GM23338 (cell line): Measurements from ENCODE around the gene EFHD2. TPM values are rescaled to one million over a fixed set of nuclear protein-coding genes. Genes with fewer than 3 reads are reported as not detected.

Source experiments
- ATAC-seq: fragments of 200-7000 bp; cut with Tn5 transposase; 3 replicates; pipeline ENCODE4 v1.9.1; 2020
- DNase-seq: peaks from one replicate; pipeline ENCODE4 v3.0.0-alpha.2; 2015; ENCODE audit warnings: low spot score
- H2AFZ ChIP-seq: fragments of 200-600 bp; sonication (generic); 2 replicates; pipeline ENCODE4 v1.8.0; 2016; ENCODE audit warnings: antibody characterized with exemption, mild to moderate bottlenecking, moderate library complexity
- H3F3A ChIP-seq: fragments of 200-600 bp; sonication (generic); replicated peaks from 2 replicates; pipeline ENCODE4 v1.8.0; 2017; ENCODE audit warnings: antibody characterized with exemption, mixed run types, low read depth
- H3K27ac ChIP-seq: fragments of 200-600 bp; sonication (generic); 2 replicates; pipeline ENCODE4 v1.6.1; 2016; ENCODE audit warnings: low read depth
- H3K27me3 ChIP-seq: fragments of 200-600 bp; sonication (generic); 2 replicates; pipeline ENCODE4 v1.8.0; 2016; ENCODE audit warnings: mild to moderate bottlenecking, mixed run types, moderate library complexity; ENCODE audit not compliant: insufficient read depth
- H3K36me3 ChIP-seq: fragments of 200-600 bp; sonication (generic); 2 replicates; pipeline ENCODE4 v1.8.0; 2016; ENCODE audit warnings: mild to moderate bottlenecking; ENCODE audit not compliant: insufficient read depth
- H3K4me1 ChIP-seq: fragments of 200-600 bp; sonication (generic); 2 replicates; pipeline ENCODE4 v1.8.0; 2016; ENCODE audit warnings: mild to moderate bottlenecking, moderate library complexity; ENCODE audit not compliant: insufficient read depth
- H3K4me2 ChIP-seq: fragments of 200-600 bp; sonication (generic); 2 replicates; pipeline ENCODE4 v1.7.1; 2017; ENCODE audit warnings: mixed run types
- H3K4me3 ChIP-seq: fragments of 200-600 bp; sonication (generic); 2 replicates; pipeline ENCODE4 v1.6.1; 2016; ENCODE audit warnings: mixed run types
- H3K79me2 ChIP-seq: fragments of 200-600 bp; sonication (generic); replicated peaks from 2 replicates; pipeline ENCODE4 v1.8.0; 2017; ENCODE audit warnings: mild to moderate bottlenecking; ENCODE audit not compliant: insufficient read depth
- H3K9me2 ChIP-seq: fragments of 200-600 bp; sonication (generic); 2 replicates; pipeline ENCODE4 v1.8.0; 2017; ENCODE audit not compliant: insufficient read depth
- H4K20me1 ChIP-seq: fragments of 200-600 bp; sonication (generic); replicated peaks from 2 replicates; pipeline ENCODE4 v1.8.0; 2017; ENCODE audit warnings: mild to moderate bottlenecking; ENCODE audit not compliant: insufficient read depth
- H3K27ac Mint-ChIP-seq: 2 replicates; pipeline ENCODE4 v1.8.0; 2020; ENCODE audit warnings: inconsistent platforms, mild to moderate bottlenecking, moderate library complexity, mixed read lengths
- H3K27me3 Mint-ChIP-seq: 3 replicates; pipeline ENCODE4 v1.8.0; 2022; ENCODE audit warnings: low read depth, mild to moderate bottlenecking, moderate library complexity, mixed read lengths, inconsistent platforms; ENCODE audit not compliant: insufficient read depth, poor library complexity
- H3K36me3 Mint-ChIP-seq: 3 replicates; pipeline ENCODE4 v1.8.0; 2021; ENCODE audit warnings: low read depth, mild to moderate bottlenecking, inconsistent platforms, moderate library complexity, mixed read lengths
- H3K4me1 Mint-ChIP-seq: 3 replicates; pipeline ENCODE4 v1.8.0; 2020; ENCODE audit warnings: mild to moderate bottlenecking, inconsistent platforms, mixed read lengths
- H3K4me3 Mint-ChIP-seq: 3 replicates; pipeline ENCODE4 v1.8.0; 2021; ENCODE audit warnings: moderate library complexity, mild to moderate bottlenecking, inconsistent platforms, mixed read lengths
- H3K9me3 Mint-ChIP-seq: 3 replicates; pipeline ENCODE4 v1.8.0; 2020; ENCODE audit warnings: moderate library complexity, mild to moderate bottlenecking, inconsistent platforms, mixed read lengths
- CREB1 ChIP-seq: fragments of 250-450 bp; sonication (Bioruptor Pico); IDR thresholded peaks from 2 replicates; pipeline ENCODE4 v1.5.0; 2020; ENCODE audit warnings: low read depth, mild to moderate bottlenecking, moderate library complexity
- CTCF ChIP-seq, 2 experiments: fragments of 200-600 bp in 1 of 2; sonication (generic) in 1 of 2; conservative IDR thresholded peaks; 2 replicates each; pipeline versions ENCODE4 v1.5.1 to v1.6.1; 2016 to 2017; ENCODE audit warnings: antibody characterized with exemption in 2 of 2, low read depth in 2 of 2, mild to moderate bottlenecking in 2 of 2, moderate library complexity in 1 of 2
- ETS1 ChIP-seq: IDR thresholded peaks from 2 replicates; pipeline ENCODE4 v1.6.1; 2016; ENCODE audit warnings: antibody characterized with exemption
- EZH2 ChIP-seq: fragments of 200-600 bp; sonication (generic); IDR thresholded peaks from one replicate; pipeline ENCODE4 v1.8.0; 2017; ENCODE audit warnings: antibody characterized with exemption, mild to moderate bottlenecking, low read depth; ENCODE audit not compliant: unreplicated experiment
- EZH2phosphoT487 ChIP-seq: fragments of 200-600 bp; sonication (generic); IDR thresholded peaks from one replicate; pipeline ENCODE4 v1.8.1; 2018; ENCODE audit warnings: antibody characterized with exemption; ENCODE audit not compliant: unreplicated experiment
- JUNB ChIP-seq: IDR thresholded peaks from one replicate; pipeline ENCODE4 v1.6.1; 2016; ENCODE audit warnings: antibody characterized with exemption; ENCODE audit not compliant: unreplicated experiment
- NANOG ChIP-seq: IDR thresholded peaks from 2 replicates; pipeline ENCODE4 v1.6.1; 2016; ENCODE audit warnings: antibody characterized with exemption, borderline replicate concordance
- POLR2AphosphoS5 ChIP-seq: IDR thresholded peaks from 2 replicates; pipeline ENCODE4 v1.6.1; 2016; ENCODE audit warnings: antibody characterized with exemption, low read depth
- STAT1 ChIP-seq: IDR thresholded peaks from one replicate; pipeline ENCODE4 v1.6.1; 2016; ENCODE audit warnings: antibody characterized with exemption; ENCODE audit not compliant: unreplicated experiment
- ZNF114 ChIP-seq: fragments of 250-450 bp; sonication (Bioruptor Pico); IDR thresholded peaks from 2 replicates; pipeline ENCODE4 v1.5.0; 2020; ENCODE audit warnings: mild to moderate bottlenecking, moderate library complexity
- ZNF331 ChIP-seq: fragments of 250-450 bp; sonication (Bioruptor Pico); IDR thresholded peaks from 2 replicates; pipeline ENCODE4 v1.5.0; 2020; ENCODE audit warnings: low read depth, mild to moderate bottlenecking, moderate library complexity
- ZNF462 ChIP-seq: fragments of 250-450 bp; sonication (Bioruptor Pico); IDR thresholded peaks from 2 replicates; pipeline ENCODE4 v1.5.0; 2020; ENCODE audit warnings: mild to moderate bottlenecking, moderate library complexity
- polyA plus RNA-seq: library from polyadenylated mRNA; unstranded; fragments of >200 nt; fragmentation: Nextera tagmentation; extraction: Ambion mirVana; gene quantifications from 2 replicates; pipeline ENCODE4 v1.2.1, GENCODE V29; 2016
- total RNA-seq: library from RNA; depleted of rRNA; stranded (reverse); fragments of >200 nt; shearing (Covaris generic); gene quantifications from 2 replicates; pipeline ENCODE4 v1.2.3, GENCODE V29; 2014

The EFHD2 gene
- total and polyA plus RNA-seq, 2 experiments from 2014 or later = 22.8 to 23.7 TPM

- H3K79me2 ChIP-seq = no peaks in the 10 kb centered on the region
- Mint-ChIP-seq H3K4me3 (no peak overlapping the region), H3K27ac (no peak overlapping the region), H3K4me1 (peaks cover 7% of the 10 kb centered on the region; the same call in 2 of the 3 replicates), H3K27me3 (peaks cover 13% of the 10 kb centered on the region), H3K36me3 (peaks cover 1% of the 10 kb centered on the region; the same call in 2 of the 3 replicates), H3K9me3 (peaks cover 8% of the 10 kb centered on the region)
- H3K27me3 ChIP-seq = peaks cover 9% of the 10 kb centered on the region
- peaks cover 10% of the 10 kb centered on the region for H3K4me1 ChIP-seq
- no peaks in the 10 kb centered on the region for H3K9me2 ChIP-seq
- no peaks in the 10 kb centered on the region for H3F3A ChIP-seq
- no peak overlapping the region for H3K27ac ChIP-seq
- TF ChIP-seq EZH2phosphoT487 (no peak), ZNF462 (CRISPR knock-in tag) (no peak), STAT1 (no peak), CREB1 (CRISPR knock-in tag) (no peak), ZNF331 (CRISPR knock-in tag) (no peak), NANOG (no peak), POLR2AphosphoS5 (no peak), ZNF114 (CRISPR knock-in tag) (no peak), EZH2 (no peak), JUNB (no peak), ETS1 (no peak), CTCF (conservative IDR thresholded peaks at IDR 0.05; ENCODE audit: low read depth in 2 of 2) (no peak)
- no peak for DNase-seq
- H3K4me2 ChIP-seq = no peak overlapping the region
- no peak for ATAC-seq
- H3K36me3 ChIP-seq = no peaks in the 10 kb centered on the region
- no peak overlapping the region for H3K4me3 ChIP-seq
- H2AFZ ChIP-seq = no peak overlapping the region
- no peaks in the 10 kb centered on the region for H4K20me1 ChIP-seq
These were observed 4.4 kb upstream of the EFHD2 start for GRCh38 chr1:15405106-15405850.
